ENCODE measurements around the gene ARAP3. TPM values are rescaled to one million over a fixed set of nuclear protein-coding genes. Genes with fewer than 3 reads are reported as not detected.

The ARAP3 gene
- total and polyA plus RNA-seq, 9 of the 15 experiments (the other 6 are each of a cell fraction or from before 2014, with no cell fraction given) = 0.83 to 25.7 (median 6.4) TPM

DNA sequence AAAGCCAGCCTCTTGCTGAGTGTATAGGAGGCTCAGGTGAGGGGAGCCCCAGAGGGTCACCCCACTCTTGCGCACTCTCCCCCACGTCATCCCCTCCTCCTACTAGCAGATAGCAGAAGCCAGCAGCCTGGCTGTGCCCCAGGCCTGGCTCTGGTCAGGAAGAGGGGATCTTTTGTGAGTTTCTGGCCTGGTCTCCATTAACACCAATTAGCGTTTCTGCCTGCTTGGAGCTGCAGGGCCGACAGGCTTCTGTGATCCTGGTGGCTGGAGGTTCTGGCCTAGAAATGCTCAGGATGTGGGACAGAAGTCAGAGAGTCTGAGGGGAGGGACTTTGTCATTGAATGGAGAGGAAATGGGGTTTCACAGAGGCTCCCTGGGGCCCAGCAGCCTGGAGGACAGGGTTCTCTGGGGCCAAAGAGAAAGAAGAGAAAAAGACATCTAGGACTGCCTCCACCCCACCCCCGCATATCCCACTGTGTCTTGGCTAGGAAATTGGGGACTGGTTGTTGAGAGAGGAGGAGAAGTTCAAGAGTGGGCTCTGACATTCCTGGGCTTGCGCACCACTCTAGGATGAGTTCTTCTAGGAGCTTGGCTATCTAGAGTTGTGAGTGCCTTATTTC lies 47.5 kb upstream of the ARAP3 start (continued):
- TF ChIP-seq MYC (IDR thresholded peaks at IDR 0.05; ENCODE audit: low read depth, low read length) = no peak
- no peak for TF ChIP-seq MYC (CRISPR knock-in tag; IDR thresholded peaks at IDR 0.05; ENCODE audit: borderline replicate concordance, low read depth)
- TF ChIP-seq TGIF2 (CRISPR knock-in tag; IDR thresholded peaks at IDR 0.05) = no peak
- no peak for TF ChIP-seq ETS2 (tag; IDR thresholded peaks at IDR 0.05; ENCODE audit: borderline replicate concordance, poor library complexity, severe bottlenecking)
- TF ChIP-seq, protein P1, sequence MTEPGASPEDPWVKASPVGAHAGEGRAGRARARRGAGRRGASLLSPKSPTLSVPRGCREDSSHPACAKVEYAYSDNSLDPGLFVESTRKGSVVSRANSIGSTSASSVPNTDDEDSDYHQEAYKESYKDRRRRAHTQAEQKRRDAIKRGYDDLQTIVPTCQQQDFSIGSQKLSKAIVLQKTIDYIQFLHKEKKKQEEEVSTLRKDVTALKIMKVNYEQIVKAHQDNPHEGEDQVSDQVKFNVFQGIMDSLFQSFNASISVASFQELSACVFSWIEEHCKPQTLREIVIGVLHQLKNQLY (CRISPR knock-in tag; conservative IDR thresholded peaks at IDR 0.05) = no peak
- no peak for TF ChIP-seq BRF1 (IDR thresholded peaks at IDR 0.05; ENCODE audit: borderline replicate concordance, extremely low read depth, insufficient read length)

DNA sequence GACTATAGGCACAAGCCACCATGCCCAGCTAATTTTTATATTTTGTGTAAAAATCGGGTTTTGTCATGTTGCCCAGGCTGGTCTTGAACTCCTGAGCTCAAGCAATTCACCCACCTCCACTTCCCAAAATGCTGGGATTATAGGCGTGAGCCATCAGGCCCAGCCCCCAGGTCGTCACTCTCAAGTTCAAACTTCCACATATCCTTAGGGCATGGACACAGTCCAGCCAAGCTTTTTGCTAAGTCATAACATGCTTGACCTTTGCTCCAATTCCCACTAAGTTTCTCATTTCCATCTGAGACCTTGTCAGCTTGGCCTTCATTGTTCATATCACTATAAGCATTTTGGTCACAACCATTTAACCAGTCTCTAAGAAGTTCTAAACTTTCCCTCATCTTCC lies 43.9 kb upstream of the ARAP3 start:
- H3K9ac ChIP-seq (ENCODE audit: insufficient read depth in 1 of 2, low read depth in 2 of 2, low read length in 2 of 2) = no peak overlapping the region
- no peaks in the 10 kb centered on the region for H3K36me3 ChIP-seq (ENCODE audit: control insufficient read depth, insufficient read depth, low read length)
- no TSS peak for BruUV-seq (replicated peaks)
- H3K9me3 ChIP-seq (replicated peaks; ENCODE audit: control insufficient read depth, insufficient read depth, low read depth, low read length) = no peaks in the 10 kb centered on the region; the same call in 1 of the 2 replicates
- H4K20me1 ChIP-seq (replicated peaks; ENCODE audit: control insufficient read depth, insufficient read depth, low read length) = 0 out of 2 replicates have a peak, but pooled peaks cover under 1% of the 10 kb centered on the region
- ATAC-seq (no peak), DNase-seq (ENCODE audit: extremely low read depth in 1 of 4, low spot score in 3 of 4) (no peak), FAIRE-seq (no peak)
- no peaks in the 10 kb centered on the region for H3K79me2 ChIP-seq (ENCODE audit: control insufficient read depth, insufficient read depth, low read length)
- H3K9me1 ChIP-seq (ENCODE audit: control insufficient read depth, insufficient read depth, low read length) = no peaks in the 10 kb centered on the region
- no peak overlapping the region for H3K27ac ChIP-seq (ENCODE audit: extremely low read depth, low read depth, low read length)
- H3K27me3 ChIP-seq (ENCODE audit: control insufficient read depth in 2 of 2, insufficient read depth in 2 of 2, low read length in 2 of 2) = peaks cover 0 to 7% of the 10 kb centered on the region in 2 experiments; a peak in 1 of 5 replicates
- no peaks in the 10 kb centered on the region for H3K4me1 ChIP-seq (replicated peaks in 1 of 2; ENCODE audit: control insufficient read depth in 2 of 2, insufficient read depth in 2 of 2, low read length in 2 of 2)
- in situ Hi-C loops (cut with MboI) (no loop called here), intact Hi-C loops (cut with micrococcal nuclease) (no loop called here)
- ChIA-PET CTCF (ENCODE audit: low intra/inter-chr PET ratio) (no interaction called here), POLR2A (no interaction called here)
- WGBS (ENCODE audit: insufficient coverage, low coverage, missing lambda C conversion rate) = 2% methylated on average over 3 of the region's 3 CpGs
- H3K4me2 ChIP-seq (ENCODE audit: insufficient read depth, low read length) = no peak overlapping the region
- no peak overlapping the region for H2AFZ ChIP-seq (ENCODE audit: low read depth, low read length)
- H3K4me3 ChIP-seq = no peak overlapping the region
- no peak for TF ChIP-seq ZNF644 (tag; IDR thresholded peaks at IDR 0.05; ENCODE audit: low read depth)
- TF ChIP-seq, protein P2, sequence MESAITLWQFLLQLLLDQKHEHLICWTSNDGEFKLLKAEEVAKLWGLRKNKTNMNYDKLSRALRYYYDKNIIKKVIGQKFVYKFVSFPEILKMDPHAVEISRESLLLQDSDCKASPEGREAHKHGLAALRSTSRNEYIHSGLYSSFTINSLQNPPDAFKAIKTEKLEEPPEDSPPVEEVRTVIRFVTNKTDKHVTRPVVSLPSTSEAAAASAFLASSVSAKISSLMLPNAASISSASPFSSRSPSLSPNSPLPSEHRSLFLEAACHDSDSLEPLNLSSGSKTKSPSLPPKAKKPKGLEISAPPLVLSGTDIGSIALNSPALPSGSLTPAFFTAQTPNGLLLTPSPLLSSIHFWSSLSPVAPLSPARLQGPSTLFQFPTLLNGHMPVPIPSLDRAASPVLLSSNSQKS (CRISPR knock-in tag; IDR thresholded peaks at IDR 0.05) = no peak
- no peak for TF ChIP-seq ETV1 (tag; conservative IDR thresholded peaks at IDR 0.05; ENCODE audit: low read depth)
- TF ChIP-seq SNRNP70 (optimal IDR thresholded peaks at IDR 0.05; ENCODE audit: low read depth, low read length) = no peak
- TF ChIP-seq, protein P3, sequence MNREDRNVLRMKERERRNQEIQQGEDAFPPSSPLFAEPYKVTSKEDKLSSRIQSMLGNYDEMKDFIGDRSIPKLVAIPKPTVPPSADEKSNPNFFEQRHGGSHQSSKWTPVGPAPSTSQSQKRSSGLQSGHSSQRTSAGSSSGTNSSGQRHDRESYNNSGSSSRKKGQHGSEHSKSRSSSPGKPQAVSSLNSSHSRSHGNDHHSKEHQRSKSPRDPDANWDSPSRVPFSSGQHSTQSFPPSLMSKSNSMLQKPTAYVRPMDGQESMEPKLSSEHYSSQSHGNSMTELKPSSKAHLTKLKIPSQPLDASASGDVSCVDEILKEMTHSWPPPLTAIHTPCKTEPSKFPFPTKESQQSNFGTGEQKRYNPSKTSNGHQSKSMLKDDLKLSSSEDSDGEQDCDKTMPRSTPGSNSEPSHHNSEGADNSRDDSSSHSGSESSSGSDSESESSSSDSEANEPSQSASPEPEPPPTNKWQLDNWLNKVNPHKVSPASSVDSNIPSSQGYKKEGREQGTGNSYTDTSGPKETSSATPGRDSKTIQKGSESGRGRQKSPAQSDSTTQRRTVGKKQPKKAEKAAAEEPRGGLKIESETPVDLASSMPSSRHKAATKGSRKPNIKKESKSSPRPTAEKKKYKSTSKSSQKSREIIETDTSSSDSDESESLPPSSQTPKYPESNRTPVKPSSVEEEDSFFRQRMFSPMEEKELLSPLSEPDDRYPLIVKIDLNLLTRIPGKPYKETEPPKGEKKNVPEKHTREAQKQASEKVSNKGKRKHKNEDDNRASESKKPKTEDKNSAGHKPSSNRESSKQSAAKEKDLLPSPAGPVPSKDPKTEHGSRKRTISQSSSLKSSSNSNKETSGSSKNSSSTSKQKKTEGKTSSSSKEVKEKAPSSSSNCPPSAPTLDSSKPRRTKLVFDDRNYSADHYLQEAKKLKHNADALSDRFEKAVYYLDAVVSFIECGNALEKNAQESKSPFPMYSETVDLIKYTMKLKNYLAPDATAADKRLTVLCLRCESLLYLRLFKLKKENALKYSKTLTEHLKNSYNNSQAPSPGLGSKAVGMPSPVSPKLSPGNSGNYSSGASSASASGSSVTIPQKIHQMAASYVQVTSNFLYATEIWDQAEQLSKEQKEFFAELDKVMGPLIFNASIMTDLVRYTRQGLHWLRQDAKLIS (CRISPR knock-in tag; IDR thresholded peaks at IDR 0.05) = no peak
- TF ChIP-seq MYC (IDR thresholded peaks at IDR 0.05; ENCODE audit: low read depth, low read length) = no peak
- no peak for TF ChIP-seq MYC (CRISPR knock-in tag; IDR thresholded peaks at IDR 0.05; ENCODE audit: borderline replicate concordance, low read depth)
- TF ChIP-seq ZKSCAN1 (IDR thresholded peaks at IDR 0.05; ENCODE audit: low read depth, low read length) = no peak
- no peak for TF ChIP-seq KAT2B (IDR thresholded peaks at IDR 0.05; ENCODE audit: low read depth, low read length)
- TF ChIP-seq MAFK (IDR thresholded peaks at IDR 0.05; ENCODE audit: low read length) = no peak

All from K562 (cell line).